GM10248 (cell line): ENCODE data around the gene SH3PXD2B.
"Not testable (repeated sequence)": the region's sequence is repeated elsewhere in the genome, so short reads cannot be mapped to it uniquely, and the experiment has no call there.

ENCODE experiments used
- CTCF ChIA-PET: fragments of 300-600 bp; sonication (Branson Sonifier 250); formaldehyde crosslinking; extraction: SDS; loops from one replicate; lab custom pipeline; 2021; ENCODE audit warnings: antibody characterized with exemption; lab: Yijun Ruan, JAX
- POLR2A ChIA-PET: fragments of 350-650 bp; sonication (Branson Sonifier 250); formaldehyde crosslinking; extraction: SDS; loops from one replicate; lab custom pipeline; 2020; ENCODE audit warnings: antibody characterized with exemption; lab: Yijun Ruan, JAX
- DNase-seq: peaks from one replicate; pipeline ENCODE4 v3.0.0; 2012; ENCODE audit errors: extremely low spot score
- TF ChIP-seq, protein P1 (sequence below): IDR thresholded peaks from 2 replicates; pipeline ENCODE4 v1.5.1; 2012; ENCODE audit warnings: mild to moderate bottlenecking, low read depth; ENCODE audit errors: extremely low read depth, missing control alignments, control extremely low read depth

SH3PXD2B gene

DNA sequence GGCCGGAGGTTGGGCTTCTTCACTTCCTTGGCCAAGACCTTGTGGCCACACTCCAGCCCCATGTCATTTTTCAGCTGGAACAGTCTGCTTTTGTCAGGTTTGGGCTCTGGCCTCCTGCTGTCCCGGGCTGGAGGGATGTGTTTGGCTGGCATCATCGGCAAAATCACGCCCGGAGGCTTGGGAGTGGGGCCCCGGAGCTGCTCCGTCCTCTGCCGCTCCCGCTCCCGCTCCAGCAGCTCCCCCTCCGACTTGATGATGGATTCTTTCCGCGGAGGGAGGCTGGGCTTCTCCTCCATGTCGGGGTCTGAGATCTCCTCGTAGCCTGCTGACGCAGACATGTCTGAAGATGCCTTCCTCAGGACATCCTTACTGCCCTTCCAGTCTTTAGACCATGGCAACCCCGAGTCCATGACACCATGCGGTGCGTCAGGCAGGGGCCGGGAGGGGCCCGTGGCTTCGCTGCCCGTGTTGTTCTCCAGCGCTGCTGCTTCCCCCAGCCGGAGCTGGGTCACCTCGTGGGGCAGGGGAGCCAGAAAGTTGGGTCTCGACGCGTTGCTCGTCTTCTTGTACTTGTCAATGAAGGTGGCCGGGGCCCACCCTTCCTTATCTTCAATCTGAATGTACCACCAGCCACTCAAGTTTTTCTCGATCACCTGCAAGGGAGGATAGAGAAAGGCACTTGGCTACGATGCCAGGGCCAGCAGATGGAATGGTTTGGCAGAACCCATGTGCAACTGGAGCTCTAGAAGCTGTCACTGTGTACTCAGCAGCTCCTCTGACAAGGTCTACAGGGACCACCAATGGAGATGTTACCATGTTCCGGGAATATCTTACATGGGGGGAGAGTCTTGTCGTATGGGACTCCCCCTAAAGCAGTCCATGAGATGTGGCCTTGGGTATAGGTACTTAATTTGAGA lies 114.8 kb downstream of the SH3PXD2B start:
- POLR2A ChIA-PET: no interaction called here
- CTCF ChIA-PET: interaction anchor here (1.1 to 1.4 kb wide), 2 partner anchors 11 to 18 kb away, joined by 3 to 4 read pairs; no protein-coding TSS in a partner anchor
- TF ChIP-seq, protein P1, sequence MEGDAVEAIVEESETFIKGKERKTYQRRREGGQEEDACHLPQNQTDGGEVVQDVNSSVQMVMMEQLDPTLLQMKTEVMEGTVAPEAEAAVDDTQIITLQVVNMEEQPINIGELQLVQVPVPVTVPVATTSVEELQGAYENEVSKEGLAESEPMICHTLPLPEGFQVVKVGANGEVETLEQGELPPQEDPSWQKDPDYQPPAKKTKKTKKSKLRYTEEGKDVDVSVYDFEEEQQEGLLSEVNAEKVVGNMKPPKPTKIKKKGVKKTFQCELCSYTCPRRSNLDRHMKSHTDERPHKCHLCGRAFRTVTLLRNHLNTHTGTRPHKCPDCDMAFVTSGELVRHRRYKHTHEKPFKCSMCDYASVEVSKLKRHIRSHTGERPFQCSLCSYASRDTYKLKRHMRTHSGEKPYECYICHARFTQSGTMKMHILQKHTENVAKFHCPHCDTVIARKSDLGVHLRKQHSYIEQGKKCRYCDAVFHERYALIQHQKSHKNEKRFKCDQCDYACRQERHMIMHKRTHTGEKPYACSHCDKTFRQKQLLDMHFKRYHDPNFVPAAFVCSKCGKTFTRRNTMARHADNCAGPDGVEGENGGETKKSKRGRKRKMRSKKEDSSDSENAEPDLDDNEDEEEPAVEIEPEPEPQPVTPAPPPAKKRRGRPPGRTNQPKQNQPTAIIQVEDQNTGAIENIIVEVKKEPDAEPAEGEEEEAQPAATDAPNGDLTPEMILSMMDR: no peak
- no peak for DNase-seq

DNA sequence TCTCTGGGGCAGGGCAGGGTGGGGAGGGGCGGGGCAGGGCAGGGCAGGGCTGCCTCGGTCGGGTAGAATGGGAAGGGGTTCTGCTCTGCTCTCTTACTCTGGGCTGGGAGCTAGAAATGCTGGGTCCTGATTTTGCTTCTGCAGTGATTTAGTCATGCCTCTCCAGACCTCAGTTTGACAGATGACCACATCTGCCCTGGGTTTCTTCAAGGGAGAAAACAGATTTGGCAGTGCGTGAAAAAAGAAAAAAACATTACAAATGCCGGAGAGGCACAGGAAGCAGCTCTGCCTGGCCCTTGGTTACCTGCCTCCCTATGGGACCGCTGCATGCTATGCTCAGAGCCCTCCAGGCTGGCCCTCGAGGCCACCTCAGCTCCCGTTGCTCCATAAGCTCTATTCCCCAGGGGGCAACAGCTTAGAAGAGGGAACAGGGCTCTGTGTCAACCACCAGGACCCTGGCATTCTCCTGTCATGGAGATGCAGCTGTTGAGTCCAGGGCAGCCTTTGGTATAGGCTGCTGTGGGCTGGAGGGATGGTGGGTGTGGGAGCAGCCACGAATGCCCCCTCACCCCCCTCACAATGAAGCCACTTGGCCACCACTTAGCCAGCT lies 117.5 kb downstream of the SH3PXD2B start:
- POLR2A ChIA-PET: no interaction called here
- CTCF ChIA-PET: no interaction called here
- no peak for DNase-seq
- TF ChIP-seq, protein P1: no peak

DNA sequence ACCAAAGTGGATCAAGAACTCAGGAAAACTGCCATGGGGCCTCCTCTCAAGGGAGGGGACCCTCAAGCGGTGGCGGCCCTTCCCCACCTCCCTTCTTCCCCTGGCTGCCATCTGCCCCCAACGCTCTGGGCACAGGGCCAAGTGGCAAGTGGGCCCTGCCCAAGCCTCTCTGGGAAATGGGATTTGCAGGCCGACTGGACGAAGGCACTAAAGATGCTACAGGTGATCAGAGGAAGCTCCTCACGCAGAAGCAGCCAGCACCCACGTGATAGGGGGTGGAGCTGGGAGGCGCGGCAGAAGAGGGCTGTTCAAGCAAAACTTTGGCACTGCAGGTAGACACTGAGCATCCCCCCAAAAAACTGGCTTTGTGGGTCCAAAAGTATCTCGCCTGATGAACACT lies 118.1 kb downstream of the SH3PXD2B start:
- ChIA-PET POLR2A (no interaction called here), CTCF (interaction anchor here (0.7 kb wide), 1 partner anchor 11 kb away, joined by 3 read pairs; no protein-coding TSS in a partner anchor)

DNA sequence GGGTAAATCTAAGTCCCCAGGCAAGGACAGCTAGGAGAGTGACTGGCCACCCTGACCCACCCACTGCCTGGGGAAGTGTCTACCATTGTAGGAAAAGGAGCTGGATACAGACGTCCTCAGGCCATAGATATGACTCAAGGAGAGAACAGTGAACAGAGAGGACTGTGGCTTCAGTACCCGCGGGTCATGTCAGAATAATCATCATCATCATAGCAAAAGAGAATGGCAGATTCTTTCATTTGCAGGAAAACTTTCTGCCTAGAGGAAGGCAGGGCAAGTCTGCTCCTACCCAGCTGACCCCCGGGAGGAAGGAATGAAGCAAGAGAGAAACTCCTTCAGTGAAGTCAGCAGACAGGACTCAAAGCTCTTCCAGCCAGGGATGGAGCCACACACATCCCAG lies 118.6 kb downstream of the SH3PXD2B start:
- CTCF ChIA-PET: interaction anchor here (0.7 kb wide), 1 partner anchor 12 kb away, joined by 3 read pairs; no protein-coding TSS in a partner anchor

More for the DNA sequence above, 118.1 kb downstream of the SH3PXD2B start:
- no peak for DNase-seq
- TF ChIP-seq, protein P1: no peak

DNA sequence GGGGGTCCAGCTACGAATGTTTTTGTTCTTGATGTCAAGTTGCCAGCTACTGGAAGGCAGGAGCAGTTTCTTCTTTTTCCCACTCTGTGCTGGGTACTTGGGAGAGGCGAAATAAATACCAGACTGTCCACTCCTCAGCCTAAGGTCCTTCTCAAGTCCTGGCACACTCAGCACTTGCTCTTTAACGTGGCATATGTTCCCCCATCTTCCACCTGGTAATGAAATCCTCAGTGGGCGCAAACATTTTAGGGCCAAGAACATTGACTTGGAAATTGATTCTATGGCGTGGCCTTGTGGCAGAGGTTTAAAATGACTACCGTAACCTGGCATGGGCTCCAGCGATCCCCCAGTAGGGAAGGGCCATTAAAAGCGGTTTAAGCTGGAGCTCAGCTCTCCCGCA lies 119.7 kb downstream of the SH3PXD2B start:
- CTCF ChIA-PET: no interaction called here
- DNase-seq: no peak
- POLR2A ChIA-PET: no interaction called here
- TF ChIP-seq, protein P1: no peak

More for the DNA sequence above, 118.6 kb downstream of the SH3PXD2B start:
- TF ChIP-seq, protein P1: no peak
- POLR2A ChIA-PET: no interaction called here
- no peak for DNase-seq

DNA sequence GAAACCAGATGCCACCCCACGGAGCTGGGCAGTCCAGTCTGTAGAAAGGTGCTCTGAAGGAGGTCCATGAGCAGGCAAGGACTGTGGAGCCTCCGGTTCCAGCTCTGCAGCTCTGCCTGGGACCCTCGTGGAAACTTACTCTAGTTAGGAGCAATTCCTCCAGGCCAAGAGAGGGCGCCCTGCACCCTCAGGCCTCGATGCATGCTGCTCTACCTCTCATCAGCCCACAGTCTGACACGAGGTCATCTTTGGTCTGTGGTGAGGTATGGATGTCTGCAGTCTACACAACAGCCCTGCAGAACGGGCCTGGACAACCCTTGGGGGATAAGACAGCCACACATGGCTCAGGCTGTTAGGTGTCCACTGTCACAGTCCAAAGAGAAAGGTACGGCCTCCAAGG lies 120.1 kb downstream of the SH3PXD2B start:
- ChIA-PET POLR2A (no interaction called here), CTCF (interaction anchor here (1.0 to 1.4 kb wide), 3 partner anchors 12 to 118 kb away, joined by 3 to 4 read pairs (median 3); no protein-coding TSS in a partner anchor)
- DNase-seq: no peak
- TF ChIP-seq, protein P1: no peak

DNA sequence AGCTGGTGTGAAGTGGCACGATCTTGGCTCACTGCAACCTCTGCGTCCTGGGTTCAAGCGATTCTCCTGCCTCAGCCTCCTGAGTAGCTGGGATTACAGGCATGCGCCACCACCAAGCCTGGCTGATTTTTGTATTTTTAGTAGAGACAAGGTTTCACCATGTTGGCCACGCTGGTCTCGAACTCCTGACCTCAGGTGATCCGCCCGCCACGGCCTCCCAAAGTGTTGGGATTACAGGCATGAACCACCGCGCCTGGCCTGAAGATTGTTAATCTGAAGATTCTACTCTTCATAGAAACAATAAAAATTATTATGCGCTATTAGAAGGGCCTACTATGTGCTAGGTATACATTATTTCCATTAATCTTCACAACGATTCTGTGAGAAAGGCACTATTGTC lies 127.4 kb downstream of the SH3PXD2B start:
- POLR2A ChIA-PET, DNase-seq: not testable (repeated sequence)
- CTCF ChIA-PET: interaction anchor here (1.0 kb wide), 1 partner anchor 15 kb away, joined by 4 read pairs; no protein-coding TSS in a partner anchor
